ENCODE results near the gene GRID2.

Gene GRID2

GRCh38 chr4:92263010-92263409 is 40.8 kb upstream of the GRID2 start:
- no peak for TF ChIP-seq CTCF (IDR thresholded peaks at IDR 0.05)

- TF ChIP-seq CTCF (IDR thresholded peaks at IDR 0.05), result no peak
These were observed 40.2 kb upstream of the GRID2 start for GRCh38 chr4:92263575-92263974.

GRCh38 chr4:92264163-92264562 is 39.6 kb upstream of the GRID2 start:
- no peak for TF ChIP-seq CTCF (IDR thresholded peaks at IDR 0.05)

GRCh38 chr4:92265021-92265420 is 38.7 kb upstream of the GRID2 start:
- TF ChIP-seq CTCF (IDR thresholded peaks at IDR 0.05), result no peak

- no peak for TF ChIP-seq CTCF (IDR thresholded peaks at IDR 0.05)
These were observed 38.0 kb upstream of the GRID2 start for GRCh38 chr4:92265798-92266197.

GRCh38 chr4:92266521-92266920 is 37.2 kb upstream of the GRID2 start:
- TF ChIP-seq CTCF (IDR thresholded peaks at IDR 0.05), result no peak

- no peak for TF ChIP-seq CTCF (IDR thresholded peaks at IDR 0.05)
These were observed 35.1 kb upstream of the GRID2 start for GRCh38 chr4:92268642-92269041.

GRCh38 chr4:92270908-92271307 is 32.9 kb upstream of the GRID2 start:
- peak; percentile 14; the same call in 1 of the 2 replicates for TF ChIP-seq CTCF (IDR thresholded peaks at IDR 0.05)

Data from LNCAP (cell line).